SK-N-SH (cell line): Measurements from ENCODE around the gene MSX1. TPM values are rescaled to one million over a fixed set of nuclear protein-coding genes. Genes with fewer than 3 reads are reported as not detected.

Experiments used
- CTCF ChIA-PET: fragments of 300-600, 350-600 bp; formaldehyde crosslinking; extraction: SDS; loops from one replicate; lab custom pipeline; 2021; lab: Yijun Ruan, JAX
- POLR2A ChIA-PET: fragments of 350-600 bp; sonication (Branson Sonifier 250); formaldehyde crosslinking; extraction: SDS; loops from one replicate; lab custom pipeline; 2020; ENCODE audit warnings: antibody characterized with exemption, inconsistent platforms; lab: Yijun Ruan, JAX
- DNase-seq: peaks from one replicate; pipeline ENCODE4 v3.0.0; 2012
- H2AFZ ChIP-seq: fragments of 200-600 bp; sonication (generic); 2 replicates; pipeline ENCODE4 v1.8.1; 2016; ENCODE audit warnings: antibody characterized with exemption, mild to moderate bottlenecking, low read depth
- H3F3A ChIP-seq: fragments of 200-600 bp; sonication (generic); replicated peaks from 2 replicates; pipeline ENCODE3; 2016; ENCODE audit warnings: antibody characterized with exemption, mild to moderate bottlenecking; ENCODE audit not compliant: insufficient read depth
- H3K27ac ChIP-seq, 2 experiments: fragments of 200-500 bp in 1 of 2; fragments of 200-600 bp in 1 of 2; sonication (Bioruptor generic) in 1 of 2; sonication (generic), shearing (Covaris generic) in 1 of 2; 2 replicates each; pipeline versions ENCODE4 v1.5.1 to v1.6.1; 2014 to 2016; ENCODE audit warnings: low read depth in 2 of 2, inconsistent platforms in 1 of 2, low read length in 1 of 2, mild to moderate bottlenecking in 1 of 2, mixed read lengths in 1 of 2
- H3K27me3 ChIP-seq: fragments of 200-600 bp; sonication (generic), shearing (Covaris generic); 2 replicates; pipeline ENCODE4 v1.6.1; 2016; ENCODE audit warnings: mixed run types; ENCODE audit not compliant: insufficient read depth
- H3K36me3 ChIP-seq, 2 experiments: fragments of 200-500 bp in 1 of 2; fragments of 200-600 bp in 1 of 2; sonication (Bioruptor generic) in 1 of 2; sonication (generic) in 1 of 2; replicated peaks in 1 of 2; 2 replicates each; pipeline versions ENCODE3 to v1.5.1; 2014 to 2016; ENCODE audit warnings: low read length in 1 of 2, mild to moderate bottlenecking in 1 of 2; ENCODE audit not compliant: insufficient read depth in 2 of 2, control insufficient read depth in 1 of 2
- H3K4me1 ChIP-seq, 2 experiments: fragments of 200-500 bp in 1 of 2; fragments of 200-600 bp in 1 of 2; sonication (Bioruptor generic) in 1 of 2; sonication (generic), shearing (Covaris generic) in 1 of 2; 2 replicates each; pipeline versions ENCODE4 v1.5.1 to v1.6.1; 2014 to 2016; ENCODE audit warnings: low read depth in 1 of 2, low read length in 1 of 2, mixed run types in 1 of 2; ENCODE audit not compliant: insufficient read depth in 2 of 2, control insufficient read depth in 1 of 2
- H3K4me2 ChIP-seq: fragments of 200-600 bp; sonication (generic), shearing (Covaris generic); 2 replicates; pipeline ENCODE4 v1.6.1; 2017; ENCODE audit warnings: mixed run types
- H3K4me3 ChIP-seq, 2 experiments: fragments of 200-500 bp in 1 of 2; fragments of 200-600 bp in 1 of 2; sonication (Bioruptor generic) in 1 of 2; sonication (generic), shearing (Covaris generic) in 1 of 2; 2 replicates each; pipeline versions ENCODE4 v1.5.1 to v1.8.1; 2014 to 2016; ENCODE audit warnings: low read depth in 2 of 2, inconsistent platforms in 1 of 2, low read length in 1 of 2, mild to moderate bottlenecking in 1 of 2, mixed read lengths in 1 of 2, moderate library complexity in 1 of 2
- H3K79me2 ChIP-seq: fragments of 200-600 bp; sonication (generic); 2 replicates; pipeline ENCODE4 v1.8.1; 2017; ENCODE audit warnings: mild to moderate bottlenecking; ENCODE audit not compliant: insufficient read depth
- H3K9ac ChIP-seq: fragments of 200-600 bp; sonication (generic); 2 replicates; pipeline ENCODE4 v1.6.1; 2017; ENCODE audit warnings: mixed run types
- H3K9me2 ChIP-seq: fragments of 200-600 bp; sonication (generic); 2 replicates; pipeline ENCODE4 v1.6.1; 2017; ENCODE audit warnings: mixed run types
- H3K9me3 ChIP-seq: fragments of 200-600 bp; sonication (generic); 2 replicates; pipeline ENCODE4 v1.6.1; 2017; ENCODE audit warnings: mixed run types, mild to moderate bottlenecking, moderate library complexity
- H4K20me1 ChIP-seq: fragments of 200-600 bp; sonication (generic); 2 replicates; pipeline ENCODE4 v1.6.1; 2017; ENCODE audit warnings: mild to moderate bottlenecking, mixed run types; ENCODE audit not compliant: insufficient read depth
- CHD2 ChIP-seq: fragments of 150-350 bp; IDR thresholded peaks from 2 replicates; pipeline ENCODE4 v1.6.1; 2018; ENCODE audit warnings: low read length; ENCODE audit not compliant: partially characterized antibody
- ELF1 ChIP-seq: IDR thresholded peaks from 2 replicates; pipeline ENCODE4 v1.4.0; 2012
- EZH2phosphoT487 ChIP-seq: fragments of 200-600 bp; sonication (generic); IDR thresholded peaks from 2 replicates; pipeline ENCODE4 v1.6.1; 2017; ENCODE audit warnings: low read depth, mixed run types, mild to moderate bottlenecking, antibody characterized with exemption, moderate library complexity, borderline replicate concordance
- FOSL2 ChIP-seq: IDR thresholded peaks from 2 replicates; pipeline ENCODE4 v1.4.0; 2012; ENCODE audit warnings: low read depth, mild to moderate bottlenecking, moderate library complexity, borderline replicate concordance
- FOXM1 ChIP-seq: IDR thresholded peaks from 2 replicates; pipeline ENCODE4 v1.4.0; 2012; ENCODE audit warnings: low read depth, mild to moderate bottlenecking
- GABPA ChIP-seq: IDR thresholded peaks from 2 replicates; pipeline ENCODE4 v1.4.0; 2012; ENCODE audit warnings: low read depth, mild to moderate bottlenecking
- IRF3 ChIP-seq: fragments of 150-350 bp; IDR thresholded peaks from 2 replicates; pipeline ENCODE4 v1.6.1; 2016; ENCODE audit warnings: mild to moderate bottlenecking, low read depth, low read length
- JUND ChIP-seq: IDR thresholded peaks from 2 replicates; pipeline ENCODE4 v1.4.0; 2012
- NRF1 ChIP-seq: IDR thresholded peaks from 2 replicates; pipeline ENCODE4 v1.6.1; 2012; ENCODE audit warnings: low read depth, mild to moderate bottlenecking, low read length
- PBX3 ChIP-seq: IDR thresholded peaks from 2 replicates; pipeline ENCODE4; 2012
- RAD21 ChIP-seq: IDR thresholded peaks from 2 replicates; pipeline ENCODE4 v1.6.1; 2012; ENCODE audit warnings: mild to moderate bottlenecking, low read length
- RCOR1 ChIP-seq: fragments of 150-350 bp; IDR thresholded peaks from 2 replicates; pipeline ENCODE4 v1.6.1; 2017; ENCODE audit warnings: antibody characterized with exemption, low read length
- RXRA ChIP-seq: IDR thresholded peaks from 2 replicates; pipeline ENCODE4 v1.4.0; 2012; ENCODE audit warnings: low read depth, mild to moderate bottlenecking, borderline replicate concordance
- SIN3A ChIP-seq: IDR thresholded peaks from 2 replicates; pipeline ENCODE4 v1.6.1; 2012; ENCODE audit warnings: low read depth, mild to moderate bottlenecking, low read length, moderate library complexity, borderline replicate concordance
- TAF1 ChIP-seq: IDR thresholded peaks from 2 replicates; pipeline ENCODE4 v1.6.1; 2012; ENCODE audit warnings: low read depth, mild to moderate bottlenecking, low read length, moderate library complexity, borderline replicate concordance
- TEAD4 ChIP-seq: IDR thresholded peaks from 2 replicates; pipeline ENCODE4 v1.4.0; 2012; ENCODE audit warnings: mild to moderate bottlenecking, borderline replicate concordance; ENCODE audit not compliant: insufficient read depth
- ZBTB33 ChIP-seq: IDR thresholded peaks from 2 replicates; pipeline ENCODE4 v1.4.0; 2012; ENCODE audit warnings: low read depth, borderline replicate concordance
- WGBS: methylation state at CpG from one replicate; pipeline ENCODE4 v1.1.6; 2017; ENCODE audit warnings: low lambda C conversion rate; 5-methylcytosine and 5-hydroxymethylcytosine counted together
- polyA plus RNA-seq, 3 experiments: library from polyadenylated mRNA; depleted of rRNA; stranded (reverse); fragments of >200 nt; gene quantifications; 2 replicates each; pipeline ENCODE4 v1.2.3, GENCODE V29; 2012
- TF ChIP-seq, protein P1 (sequence below): IDR thresholded peaks from 2 replicates; pipeline ENCODE4 v1.6.1; 2012; ENCODE audit warnings: mild to moderate bottlenecking, low read depth, low read length, moderate library complexity
- TF ChIP-seq, protein P2 (sequence below): fragments of 150-350 bp; IDR thresholded peaks from 2 replicates; pipeline ENCODE4 v1.6.1; 2017; ENCODE audit warnings: antibody characterized with exemption, low read length, low read depth, borderline replicate concordance

MSX1 gene
- polyA plus RNA-seq, 1 of the 3 experiments (the other 2 are of a cell fraction): 2.1 TPM

DNA sequence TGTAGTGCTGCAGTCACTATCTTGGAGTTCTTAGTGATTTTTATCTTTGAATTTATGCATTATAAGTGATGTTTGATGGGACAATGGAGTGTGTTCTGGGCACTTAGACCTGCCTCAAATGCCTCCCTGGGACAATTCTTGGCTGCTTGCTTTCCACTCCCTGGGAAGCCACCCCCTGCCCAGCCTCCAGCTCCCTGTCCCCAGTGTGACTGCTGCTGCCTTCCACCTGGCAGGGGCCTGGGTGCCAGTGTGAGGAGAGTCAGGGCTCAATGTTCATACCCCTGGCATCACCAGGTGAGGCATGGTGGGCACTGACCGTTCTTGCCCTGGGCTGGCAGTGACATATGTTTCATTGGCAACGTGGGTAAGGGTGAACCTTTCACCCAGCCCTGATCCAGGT lies 14.8 kb downstream of the MSX1 start:
- Histone ChIP-seq H3K9me3 (no peaks in the 10 kb centered on the region), H3K9me2 (no peaks in the 10 kb centered on the region), H3K4me3 (no peak overlapping the region), H3K4me1 (no peaks in the 10 kb centered on the region), H3K9ac (no peak overlapping the region), H3K36me3 (no peaks in the 10 kb centered on the region), H3K27me3 (peaks cover 64% of the 10 kb centered on the region), H3K4me2 (no peak overlapping the region), H4K20me1 (peaks cover 3% of the 10 kb centered on the region; the same call in 1 of the 2 replicates), H3K27ac (no peak overlapping the region), H2AFZ (no peak overlapping the region), H3K79me2 (no peaks in the 10 kb centered on the region), H3F3A (no peaks in the 10 kb centered on the region)
- WGBS: 0% methylated on average over 2 of the region's 2 CpGs
- no peak for DNase-seq
- CTCF ChIA-PET: interaction anchor here (1.1 kb wide), 1 partner anchor 10 kb away, joined by 3 read pairs; no protein-coding TSS in a partner anchor
- TF ChIP-seq CHD2: no peak
- TF ChIP-seq, protein P1, sequence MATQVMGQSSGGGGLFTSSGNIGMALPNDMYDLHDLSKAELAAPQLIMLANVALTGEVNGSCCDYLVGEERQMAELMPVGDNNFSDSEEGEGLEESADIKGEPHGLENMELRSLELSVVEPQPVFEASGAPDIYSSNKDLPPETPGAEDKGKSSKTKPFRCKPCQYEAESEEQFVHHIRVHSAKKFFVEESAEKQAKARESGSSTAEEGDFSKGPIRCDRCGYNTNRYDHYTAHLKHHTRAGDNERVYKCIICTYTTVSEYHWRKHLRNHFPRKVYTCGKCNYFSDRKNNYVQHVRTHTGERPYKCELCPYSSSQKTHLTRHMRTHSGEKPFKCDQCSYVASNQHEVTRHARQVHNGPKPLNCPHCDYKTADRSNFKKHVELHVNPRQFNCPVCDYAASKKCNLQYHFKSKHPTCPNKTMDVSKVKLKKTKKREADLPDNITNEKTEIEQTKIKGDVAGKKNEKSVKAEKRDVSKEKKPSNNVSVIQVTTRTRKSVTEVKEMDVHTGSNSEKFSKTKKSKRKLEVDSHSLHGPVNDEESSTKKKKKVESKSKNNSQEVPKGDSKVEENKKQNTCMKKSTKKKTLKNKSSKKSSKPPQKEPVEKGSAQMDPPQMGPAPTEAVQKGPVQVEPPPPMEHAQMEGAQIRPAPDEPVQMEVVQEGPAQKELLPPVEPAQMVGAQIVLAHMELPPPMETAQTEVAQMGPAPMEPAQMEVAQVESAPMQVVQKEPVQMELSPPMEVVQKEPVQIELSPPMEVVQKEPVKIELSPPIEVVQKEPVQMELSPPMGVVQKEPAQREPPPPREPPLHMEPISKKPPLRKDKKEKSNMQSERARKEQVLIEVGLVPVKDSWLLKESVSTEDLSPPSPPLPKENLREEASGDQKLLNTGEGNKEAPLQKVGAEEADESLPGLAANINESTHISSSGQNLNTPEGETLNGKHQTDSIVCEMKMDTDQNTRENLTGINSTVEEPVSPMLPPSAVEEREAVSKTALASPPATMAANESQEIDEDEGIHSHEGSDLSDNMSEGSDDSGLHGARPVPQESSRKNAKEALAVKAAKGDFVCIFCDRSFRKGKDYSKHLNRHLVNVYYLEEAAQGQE: no peak
- no peak for TF ChIP-seq JUND
- no peak for TF ChIP-seq TAF1
- no peak for TF ChIP-seq TEAD4
- TF ChIP-seq IRF3: no peak
- TF ChIP-seq FOXM1: no peak
- no peak for TF ChIP-seq EZH2phosphoT487
- TF ChIP-seq RAD21: no peak
- no peak for TF ChIP-seq PBX3
- TF ChIP-seq ZBTB33: no peak
- TF ChIP-seq FOSL2: no peak
- TF ChIP-seq GABPA: no peak
- no peak for TF ChIP-seq SIN3A
- TF ChIP-seq, protein P2, sequence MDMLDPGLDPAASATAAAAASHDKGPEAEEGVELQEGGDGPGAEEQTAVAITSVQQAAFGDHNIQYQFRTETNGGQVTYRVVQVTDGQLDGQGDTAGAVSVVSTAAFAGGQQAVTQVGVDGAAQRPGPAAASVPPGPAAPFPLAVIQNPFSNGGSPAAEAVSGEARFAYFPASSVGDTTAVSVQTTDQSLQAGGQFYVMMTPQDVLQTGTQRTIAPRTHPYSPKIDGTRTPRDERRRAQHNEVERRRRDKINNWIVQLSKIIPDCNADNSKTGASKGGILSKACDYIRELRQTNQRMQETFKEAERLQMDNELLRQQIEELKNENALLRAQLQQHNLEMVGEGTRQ: no peak
- no peak for TF ChIP-seq ELF1
- no peak for TF ChIP-seq RCOR1
- TF ChIP-seq NRF1: no peak
- no peak for TF ChIP-seq RXRA
- POLR2A ChIA-PET: no interaction called here
